Measurements from ENCODE around the gene SPECC1.
"Not testable (repeated sequence)": the region's sequence is repeated elsewhere in the genome, so short reads cannot be mapped to it uniquely, and the experiment has no call there.

SPECC1 gene

GRCh38 chr17:20174588-20175265 lies 165.6 kb downstream of the SPECC1 start:
- no peak for DNase-seq (ENCODE audit: low spot score)

DNA sequence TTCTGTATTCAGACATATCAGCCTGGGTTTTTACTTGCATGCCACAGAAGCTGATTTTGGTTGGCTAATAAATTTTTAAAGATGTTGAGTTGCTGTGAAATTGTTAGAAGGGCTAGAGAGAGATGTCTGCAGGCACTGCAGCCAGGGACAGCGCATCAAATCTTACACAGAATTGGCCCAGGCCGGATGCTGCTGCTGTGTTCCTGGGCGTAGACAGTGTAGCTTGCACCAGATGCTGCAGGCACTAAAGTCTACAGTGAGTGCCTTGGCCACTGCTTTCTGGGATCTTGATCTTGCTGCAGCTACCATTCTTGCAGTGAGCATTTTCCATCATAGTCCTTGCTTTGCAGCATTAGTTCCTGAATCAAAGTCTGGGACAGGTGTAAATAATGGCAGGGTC lies 169.9 kb downstream of the SPECC1 start:
- no peak for DNase-seq (ENCODE audit: low spot score)

DNA sequence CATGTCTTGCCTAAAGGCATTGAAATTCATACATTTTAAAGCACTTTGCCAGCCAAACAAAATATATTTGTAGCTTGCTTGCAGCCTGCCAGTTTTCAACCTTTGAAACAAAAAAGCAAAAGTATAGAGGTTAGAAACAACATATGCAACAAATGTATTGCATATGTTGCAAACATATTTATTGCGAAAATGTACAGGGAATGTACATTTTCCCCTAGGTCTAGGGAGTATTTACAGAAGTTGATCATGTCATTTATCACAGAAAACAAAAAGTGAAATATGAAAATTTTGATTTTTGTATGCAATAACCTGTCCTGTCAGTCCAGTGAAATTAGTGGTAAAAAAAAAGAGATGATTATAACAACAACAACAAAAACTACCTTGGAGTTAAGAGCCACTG lies 171.5 kb downstream of the SPECC1 start:
- DNase-seq (ENCODE audit: low spot score): no peak

GRCh38 chr17:20184181-20184580 lies 175.0 kb downstream of the SPECC1 start:
- DNase-seq (ENCODE audit: low spot score): no peak

- DNase-seq (ENCODE audit: low spot score): no peak
These were observed 175.9 kb downstream of the SPECC1 start for GRCh38 chr17:20184977-20185619.

GRCh38 chr17:20187049-20187448 lies 177.9 kb downstream of the SPECC1 start:
- no peak for DNase-seq (ENCODE audit: low spot score)

DNA sequence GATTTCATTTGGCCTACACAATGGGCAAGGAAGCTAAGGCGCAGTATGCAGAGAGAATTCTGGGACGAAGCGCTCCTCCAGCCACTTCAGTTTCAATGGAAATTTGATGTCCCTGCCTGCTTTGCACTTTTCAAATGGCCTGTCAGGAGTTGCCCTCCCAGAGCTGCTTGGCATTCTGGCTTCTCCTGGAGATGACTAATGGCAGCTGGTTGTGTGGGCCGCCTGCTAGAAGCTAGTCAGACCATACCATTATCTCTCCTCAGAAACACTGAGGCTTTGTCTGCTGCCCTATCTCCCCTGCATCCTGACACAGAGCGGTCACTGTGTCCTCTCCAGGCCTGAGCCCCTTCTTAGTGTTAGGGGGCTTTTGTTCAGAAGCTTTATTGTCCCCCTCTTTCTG lies 180.1 kb downstream of the SPECC1 start:
- DNase-seq (ENCODE audit: low spot score): no peak

DNA sequence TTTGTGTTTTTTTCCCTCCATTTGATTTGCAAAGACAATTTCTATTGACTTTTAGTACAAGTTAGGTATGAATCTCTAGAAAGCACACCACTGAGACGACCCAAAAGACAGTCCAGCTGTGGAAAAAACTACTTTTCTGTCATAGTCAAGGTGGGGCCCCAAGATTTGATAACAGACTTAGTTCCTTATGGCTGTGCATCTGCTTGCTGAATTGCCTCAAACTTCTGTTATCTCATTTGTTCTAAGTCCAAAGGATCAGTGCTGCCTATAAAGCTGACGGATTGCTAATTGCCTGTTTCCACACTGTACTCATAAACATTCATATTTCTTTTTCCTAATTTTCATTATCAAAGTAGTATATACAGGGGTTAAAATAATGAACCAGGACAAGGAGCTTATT lies 180.8 kb downstream of the SPECC1 start:
- no peak for DNase-seq (ENCODE audit: low spot score)

- DNase-seq (ENCODE audit: low spot score): no peak
These were observed 181.4 kb downstream of the SPECC1 start for GRCh38 chr17:20190605-20191004.

DNA sequence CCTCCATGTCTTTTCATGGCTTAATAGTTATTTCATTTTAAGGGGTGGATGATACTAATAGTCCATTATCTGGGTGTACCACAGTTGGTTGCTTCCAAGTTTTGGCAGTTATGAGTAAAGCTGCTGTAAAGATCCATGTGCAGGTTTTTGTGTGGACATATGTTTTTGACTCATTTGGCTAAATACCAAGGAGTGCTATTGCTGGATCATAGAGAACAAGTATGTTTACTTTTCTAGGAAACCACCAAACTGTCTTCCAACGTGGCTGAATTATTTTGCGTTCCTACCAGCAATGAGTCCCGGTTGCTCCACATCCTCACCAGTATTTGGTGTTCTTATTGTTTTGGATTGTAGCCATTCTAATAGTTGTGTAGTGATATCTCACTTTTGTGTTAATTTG lies 181.9 kb downstream of the SPECC1 start:
- DNase-seq (ENCODE audit: low spot score): no peak

DNA sequence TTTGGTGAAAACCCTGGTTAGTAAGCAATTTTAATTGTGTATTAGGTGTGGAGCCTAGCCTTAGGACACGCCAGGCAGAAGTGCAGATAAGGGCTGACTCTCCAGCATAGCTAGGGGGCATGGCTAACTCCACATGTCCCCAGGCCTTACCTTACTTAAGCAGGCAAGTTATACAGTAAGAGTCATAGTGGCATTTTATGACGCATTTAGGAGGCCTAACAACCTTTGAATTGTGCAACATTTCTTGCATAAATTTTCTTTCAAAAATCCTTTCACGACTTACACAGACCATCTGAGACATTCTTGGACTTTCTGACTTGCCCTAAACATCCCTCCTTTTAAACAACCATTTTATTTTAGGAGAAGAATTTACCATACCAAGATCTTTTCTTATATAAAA lies 187.1 kb downstream of the SPECC1 start:
- not testable (repeated sequence) for DNase-seq (ENCODE audit: low spot score)

- no peak for DNase-seq (ENCODE audit: low spot score)
These were observed 188.2 kb downstream of the SPECC1 start for GRCh38 chr17:20197272-20197926.

GRCh38 chr17:20200016-20200795 lies 191.0 kb downstream of the SPECC1 start:
- no peak for DNase-seq (ENCODE audit: low spot score)

DNA sequence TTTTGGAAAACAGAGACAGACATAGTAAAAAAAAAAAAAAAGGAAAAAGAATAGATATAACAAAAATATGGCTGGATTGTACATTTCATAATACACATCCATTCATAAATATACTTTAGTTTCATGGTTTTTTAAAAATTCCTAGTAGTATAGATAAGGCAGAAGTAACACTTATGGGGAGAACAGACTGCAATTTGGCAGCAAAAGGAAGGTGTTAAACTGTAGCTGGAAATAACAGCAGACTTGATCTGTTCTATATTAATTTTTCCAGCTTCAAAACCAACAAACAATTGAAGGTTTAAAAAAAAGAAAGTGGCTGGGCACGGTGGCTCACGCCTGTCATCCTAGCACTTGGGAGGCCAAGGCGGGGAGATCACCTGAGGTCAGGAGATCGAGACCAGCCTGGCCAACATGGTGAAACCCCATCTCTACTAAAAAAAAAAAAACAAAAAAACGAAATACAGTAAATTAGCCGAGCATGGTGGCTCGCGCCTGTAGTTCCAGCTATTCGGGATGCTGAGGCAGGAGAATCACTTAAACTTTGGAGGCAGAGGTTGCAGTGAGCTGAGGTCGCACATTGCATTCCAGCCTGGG lies 191.8 kb downstream of the SPECC1 start:
- no peak for DNase-seq (ENCODE audit: low spot score)

- DNase-seq (ENCODE audit: low spot score): peak; percentile 40
These were observed 193.0 kb downstream of the SPECC1 start for GRCh38 chr17:20202141-20202621.

DNA sequence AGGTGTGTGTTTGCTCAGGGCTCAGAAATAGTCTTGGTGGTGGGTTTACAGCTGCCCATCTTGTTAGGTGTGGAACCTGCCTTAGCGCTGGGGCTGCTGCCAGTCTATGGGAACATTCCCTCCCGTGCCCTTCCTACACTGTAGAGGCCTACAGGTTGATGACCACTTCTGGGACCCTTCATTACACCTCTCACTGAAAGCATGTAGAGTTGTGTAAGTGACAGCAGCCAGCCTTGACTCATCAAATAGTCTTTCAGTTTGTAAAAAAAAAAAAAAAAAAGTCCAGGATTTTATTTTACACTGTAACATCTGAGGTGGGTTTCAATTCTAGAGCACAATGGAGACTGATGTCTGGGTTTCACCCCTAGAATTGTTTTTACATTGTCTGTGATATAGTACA lies 193.9 kb downstream of the SPECC1 start:
- DNase-seq (ENCODE audit: low spot score): no peak

DNA sequence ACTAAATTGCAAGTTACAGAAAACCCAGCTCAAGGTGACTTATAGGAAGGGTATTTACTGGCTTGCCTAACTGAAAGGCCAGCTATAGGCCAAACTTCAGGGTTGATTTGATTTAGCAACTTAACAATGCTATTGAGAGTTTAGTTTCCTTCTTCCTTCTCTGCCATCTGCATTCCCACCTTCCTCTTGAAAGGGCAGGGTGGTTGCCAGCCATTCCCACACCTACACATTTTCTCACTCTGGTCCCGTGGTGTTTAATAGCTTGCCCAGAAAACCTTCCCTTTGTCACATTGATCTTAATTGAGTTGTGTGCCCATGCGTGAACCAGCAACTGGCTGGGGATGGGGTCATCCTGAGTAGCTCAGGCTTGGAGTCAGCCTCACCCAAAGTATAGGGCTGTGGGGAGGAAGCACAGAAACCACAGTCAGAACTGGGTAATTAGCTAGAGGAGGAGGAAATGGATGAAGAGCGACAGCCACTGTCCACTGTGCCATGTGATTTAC lies 194.7 kb downstream of the SPECC1 start:
- DNase-seq (ENCODE audit: low spot score): no peak

GRCh38 chr17:20205609-20206008 lies 196.4 kb downstream of the SPECC1 start:
- no peak for DNase-seq (ENCODE audit: low spot score)

DNA sequence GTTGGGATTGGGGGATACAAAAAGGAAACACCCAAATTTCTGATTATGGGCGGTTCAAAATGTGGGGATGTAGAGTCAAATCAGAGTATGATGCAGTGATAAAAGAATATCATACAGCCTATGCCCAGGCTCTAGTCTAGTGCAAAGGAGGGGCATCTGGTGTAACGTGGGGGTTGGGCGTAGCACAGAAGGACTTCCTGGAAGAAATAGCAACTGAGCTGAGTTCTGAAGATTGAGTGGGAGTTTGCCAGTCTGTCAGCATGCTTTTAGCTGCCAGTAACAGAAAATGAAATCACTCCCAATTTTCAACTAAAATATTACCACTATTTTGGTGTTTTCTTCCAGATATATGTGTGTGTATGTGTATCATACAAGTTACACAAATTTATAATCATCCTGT lies 196.9 kb downstream of the SPECC1 start:
- DNase-seq (ENCODE audit: low spot score): no peak

DNA sequence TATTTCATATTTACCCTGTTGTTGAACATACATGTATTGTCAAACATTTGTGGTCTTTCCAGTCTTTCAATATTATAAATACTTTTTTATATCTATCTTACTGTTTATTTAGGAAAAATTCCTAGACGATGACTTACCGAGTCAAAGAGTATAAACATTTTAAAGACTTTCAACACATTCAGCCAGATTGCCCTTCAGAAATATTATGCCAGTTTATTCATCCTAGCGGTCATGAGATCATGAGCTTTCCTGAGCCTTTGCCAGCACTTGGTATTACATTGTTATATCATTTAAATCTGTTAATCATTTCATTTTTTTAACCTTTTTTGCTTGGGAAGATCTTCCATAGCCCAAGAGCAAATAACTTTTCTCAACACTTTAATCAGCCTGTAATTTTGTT lies 197.4 kb downstream of the SPECC1 start:
- no peak for DNase-seq (ENCODE audit: low spot score)

DNA sequence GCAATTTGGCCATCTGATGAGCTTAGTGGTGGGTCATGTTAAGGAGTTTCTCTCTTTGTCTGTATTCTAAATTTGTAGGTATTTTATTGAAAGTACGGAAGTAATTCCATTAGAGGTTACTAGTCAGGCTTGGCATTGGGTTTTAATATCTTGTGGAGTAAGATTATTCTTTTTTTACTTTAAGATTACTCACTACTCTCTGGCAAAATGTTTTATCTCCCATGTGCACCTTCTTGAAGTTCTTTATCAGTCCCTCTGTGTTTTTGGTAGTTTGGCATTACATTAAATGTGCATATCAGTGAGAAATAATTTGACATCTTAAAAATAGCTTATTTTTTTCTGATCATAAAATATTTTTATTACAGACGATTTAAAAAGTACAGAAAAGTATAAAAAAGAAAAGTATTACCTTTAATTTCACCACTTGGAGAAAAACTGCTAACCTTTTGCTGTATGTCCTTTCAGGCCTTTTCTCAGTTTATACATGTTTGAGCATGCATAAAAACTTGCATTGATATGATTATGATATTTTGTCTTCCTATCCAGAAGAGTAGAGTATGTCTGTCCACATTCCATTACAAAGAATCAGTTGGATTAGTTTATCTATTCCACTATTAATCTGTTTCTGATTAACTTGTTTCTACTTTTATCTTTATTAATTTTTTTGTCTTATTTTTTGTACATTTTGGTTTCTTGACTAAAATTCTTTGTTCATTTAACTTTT lies 198.3 kb downstream of the SPECC1 start:
- no peak for DNase-seq (ENCODE audit: low spot score)

Measured in iPS-NIHi11 (cell line).